BE2C (cell line): ENCODE measurements around the gene TEX19.
A peak's percentile ranks its signal among the peaks of the same experiment; 100 is the strongest.
"Not testable (repeated sequence)": the region's sequence is repeated elsewhere in the genome, so short reads cannot be mapped to it uniquely, and the experiment has no call there.

Experiments
- DNase-seq: peaks from one replicate; pipeline ENCODE4 v3.0.0-alpha.2; 2020
- H3K27me3 ChIP-seq: fragments of 250-450 bp; sonication (Bioruptor Pico); 2 replicates; pipeline ENCODE4 v1.5.1; 2020; ENCODE audit warnings: mild to moderate bottlenecking
- H3K36me3 ChIP-seq: fragments of 250-450 bp; sonication (Bioruptor Pico); 2 replicates; pipeline ENCODE4 v1.5.1; 2020; ENCODE audit warnings: mild to moderate bottlenecking
- H3K4me1 ChIP-seq: fragments of 250-450 bp; sonication (Bioruptor Pico); 2 replicates; pipeline ENCODE4 v1.5.1; 2020
- H3K4me3 ChIP-seq: 2 replicates; pipeline ENCODE4 v1.5.1; 2011; ENCODE audit warnings: low read depth, low read length
- H3K9me3 ChIP-seq: fragments of 250-450 bp; sonication (Bioruptor Pico); 2 replicates; pipeline ENCODE4 v1.5.1; 2020
- CTCF ChIP-seq: IDR thresholded peaks from 2 replicates; pipeline ENCODE4 v1.5.1; 2012; ENCODE audit warnings: mild to moderate bottlenecking, low read depth, low read length

TEX19 gene

DNA sequence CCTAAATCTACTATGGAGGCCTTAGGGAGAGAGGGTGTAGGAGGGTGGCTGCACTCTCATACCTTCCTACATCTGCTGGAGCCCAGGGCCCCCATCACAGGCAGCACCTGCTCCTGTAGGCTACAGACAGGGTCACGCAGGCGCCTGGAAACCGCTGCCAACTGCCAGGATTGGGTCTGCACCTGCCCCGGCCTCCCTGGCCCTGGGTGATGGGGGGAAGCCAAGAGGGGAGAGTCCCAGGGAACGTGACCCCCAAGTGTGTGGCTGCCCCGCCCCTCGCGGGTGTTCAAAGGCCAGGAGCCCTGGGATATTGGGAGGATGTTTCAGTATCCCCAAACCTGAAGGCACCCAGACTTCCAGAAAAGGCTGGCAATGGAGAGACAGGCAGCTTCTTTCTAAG is 5.6 kb upstream of the TEX19 start:
- no peaks in the 10 kb centered on the region for H3K36me3 ChIP-seq
- peaks cover 8% of the 10 kb centered on the region for H3K4me1 ChIP-seq
- TF ChIP-seq CTCF, result no peak

DNA sequence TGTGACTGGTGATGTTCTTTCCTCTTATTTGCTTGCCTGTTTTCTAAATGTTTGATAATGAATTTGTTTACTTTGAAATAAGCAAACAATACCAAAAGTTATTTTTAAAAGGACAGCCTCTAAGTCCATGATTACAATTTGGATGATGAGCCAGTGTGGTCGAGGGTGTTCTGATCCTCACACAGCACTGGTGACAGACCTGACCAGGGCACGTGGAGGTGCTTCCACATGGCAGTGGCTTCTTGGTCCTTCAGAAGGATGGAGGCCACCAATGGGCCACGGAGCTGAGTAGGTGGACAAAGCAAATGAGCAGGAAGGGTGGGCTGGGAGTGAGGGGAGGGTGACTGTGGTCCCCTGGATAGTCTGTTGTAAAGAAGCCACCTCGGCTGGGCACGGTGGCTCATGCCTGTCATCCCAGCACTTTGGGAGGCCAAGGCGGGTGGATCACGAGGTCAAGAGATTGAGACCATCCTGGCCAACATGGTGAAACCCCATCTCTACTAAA is 4.2 kb upstream of the TEX19 start:
- no peak for DNase-seq
- peaks cover 16% of the 10 kb centered on the region for H3K4me1 ChIP-seq
- TF ChIP-seq CTCF, result no peak
- H3K36me3 ChIP-seq, result no peaks in the 10 kb centered on the region
- H3K4me3 ChIP-seq, result no peak overlapping the region
- H3K9me3 ChIP-seq, result no peaks in the 10 kb centered on the region
- H3K27me3 ChIP-seq, result no peaks in the 10 kb centered on the region

More for the DNA sequence above, 5.6 kb upstream of the TEX19 start:
- no peak for DNase-seq
- H3K9me3 ChIP-seq, result no peaks in the 10 kb centered on the region
- no peak overlapping the region for H3K4me3 ChIP-seq
- no peaks in the 10 kb centered on the region for H3K27me3 ChIP-seq

- Histone ChIP-seq H3K9me3 (no peaks in the 10 kb centered on the region), H3K4me3 (no peak overlapping the region), H3K4me1 (peaks cover 16% of the 10 kb centered on the region), H3K36me3 (no peaks in the 10 kb centered on the region), H3K27me3 (no peaks in the 10 kb centered on the region)
- TF ChIP-seq CTCF, result no peak
- no peak for DNase-seq
These were observed 3.1 kb upstream of the TEX19 start for GRCh38 chr17:82355770-82356427.

DNA sequence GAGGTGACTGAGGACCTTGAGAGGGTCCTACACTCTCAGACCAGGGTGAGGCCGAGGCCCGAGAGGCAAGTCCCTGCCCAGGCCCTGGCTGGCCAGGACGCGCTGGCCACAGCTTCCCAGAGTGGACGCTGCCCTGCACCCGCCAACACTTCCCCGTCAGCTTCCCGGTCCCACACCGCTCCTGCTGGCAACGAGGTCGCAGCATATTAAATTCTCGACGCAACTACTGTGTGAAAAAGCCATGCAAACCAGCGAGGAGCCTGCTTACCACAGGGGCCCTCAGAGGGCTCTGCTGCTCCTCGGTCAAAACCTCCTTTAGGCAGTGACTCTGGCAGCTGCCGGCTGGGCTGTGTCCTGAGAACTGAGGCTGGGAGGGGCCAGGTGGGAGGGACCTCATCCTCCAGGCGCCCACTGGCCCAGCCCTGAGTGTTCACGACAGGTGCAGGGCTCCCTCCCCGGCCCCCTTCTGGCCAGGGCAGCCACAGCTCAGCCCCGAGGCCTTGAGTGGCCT is 2.1 kb upstream of the TEX19 start:
- H3K4me1 ChIP-seq, result peaks cover 13% of the 10 kb centered on the region
- no peak overlapping the region for H3K4me3 ChIP-seq

GRCh38 chr17:82357394-82357793 is 1.7 kb upstream of the TEX19 start:
- H3K27me3 ChIP-seq, result no peaks in the 10 kb centered on the region
- H3K4me1 ChIP-seq, result peaks cover 10% of the 10 kb centered on the region

More for the DNA sequence above, 2.1 kb upstream of the TEX19 start:
- no peaks in the 10 kb centered on the region for H3K9me3 ChIP-seq
- H3K36me3 ChIP-seq, result no peaks in the 10 kb centered on the region; the same call in 1 of the 2 replicates
- H3K27me3 ChIP-seq, result no peaks in the 10 kb centered on the region
- peak; percentile 20 for DNase-seq
- TF ChIP-seq CTCF, result no peak

DNA sequence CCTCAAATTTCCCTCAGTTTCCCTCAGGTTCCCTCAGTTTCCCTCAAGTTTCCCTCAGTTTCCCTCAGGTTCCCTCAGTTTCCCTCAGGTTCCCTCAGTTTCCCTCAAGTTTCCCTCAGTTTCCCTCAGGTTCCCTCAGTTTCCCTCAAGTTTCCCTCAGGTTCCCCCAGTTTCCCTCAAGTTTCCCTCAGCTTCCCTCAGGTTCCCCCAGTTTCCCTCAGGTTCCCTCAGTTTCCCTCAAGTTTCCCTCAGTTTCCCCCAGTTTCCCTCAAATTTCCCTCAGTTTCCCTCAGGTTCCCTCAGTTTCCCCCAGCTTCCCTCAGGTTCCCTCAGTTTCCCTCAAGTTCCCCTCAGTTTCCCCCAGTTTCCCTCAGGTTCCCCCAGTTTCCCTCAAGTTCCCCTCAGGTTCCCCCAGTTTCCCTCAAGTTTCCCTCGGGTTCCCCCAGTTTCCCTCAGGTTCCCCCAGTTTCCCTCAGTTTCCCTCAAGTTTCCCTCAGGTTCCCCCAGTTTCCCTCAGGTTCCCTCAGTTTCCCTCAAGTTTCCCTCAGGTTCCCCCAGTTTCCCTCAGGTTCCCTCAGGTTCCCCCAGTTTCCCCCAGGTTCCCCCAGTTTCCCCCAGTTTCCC is 516 bp downstream of the TEX19 start:
- H3K4me3 ChIP-seq, H3K36me3 ChIP-seq, DNase-seq, H3K9me3 ChIP-seq, H3K27me3 ChIP-seq, H3K4me1 ChIP-seq: not testable (repeated sequence)

More at GRCh38 chr17:82357394-82357793, 1.7 kb upstream of the TEX19 start:
- Histone ChIP-seq H3K9me3 (no peaks in the 10 kb centered on the region), H3K4me3 (no peak overlapping the region), H3K36me3 (no peaks in the 10 kb centered on the region; the same call in 1 of the 2 replicates)
- no peak for DNase-seq
- TF ChIP-seq CTCF, result no peak
